Loucy (cell line): Measurements from ENCODE around the gene DENND2A.

Source experiments
- CTCF ChIP-seq: fragments of 200-600 bp; sonication (generic); conservative IDR thresholded peaks from 2 replicates; pipeline ENCODE4 v1.5.1; 2014; ENCODE audit warnings: mild to moderate bottlenecking, antibody characterized with exemption, low read length
- EZH2phosphoT487 ChIP-seq: fragments of 200-600 bp; IDR thresholded peaks from 2 replicates; pipeline ENCODE4 v1.6.1; 2018; ENCODE audit warnings: antibody characterized with exemption, mild to moderate bottlenecking, moderate library complexity, borderline replicate concordance

DNA sequence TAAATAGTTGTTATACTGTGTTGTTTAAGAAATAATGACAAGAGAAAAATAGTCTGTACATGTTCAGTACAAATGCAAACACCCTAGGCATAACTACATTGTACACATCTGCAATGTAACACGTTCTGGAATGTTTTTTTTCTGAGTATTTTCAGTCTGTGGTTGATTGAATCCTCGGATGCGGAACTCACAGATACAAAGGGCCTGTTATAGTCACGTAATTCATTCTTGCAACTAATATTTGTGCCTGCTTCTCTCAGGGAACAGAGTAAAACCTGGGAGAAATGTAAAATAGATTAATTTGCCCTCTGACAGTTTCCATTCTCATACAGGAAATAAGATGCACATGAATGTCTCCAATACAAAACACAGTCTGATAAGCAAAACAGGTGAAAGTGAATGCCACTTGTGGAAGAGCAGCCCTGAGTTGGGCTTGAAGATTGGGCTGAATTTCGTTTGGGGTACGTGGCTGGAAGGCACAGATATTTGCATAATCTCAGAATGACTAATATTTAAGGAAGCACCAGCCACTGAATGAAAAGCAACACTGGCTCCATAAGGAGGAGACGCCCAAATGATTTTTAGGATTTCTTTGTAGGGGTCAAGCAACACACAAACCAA, 19.1 kb downstream of the DENND2A start:
- TF ChIP-seq CTCF (no peak), EZH2phosphoT487 (no peak)
